ENCODE results near the gene CDK18. TPM values are rescaled to one million over a fixed set of nuclear protein-coding genes. Genes with fewer than 3 reads are reported as not detected.

The CDK18 gene
- total RNA-seq, 1 experiment from 2014 or later = 38.5 TPM

DNA sequence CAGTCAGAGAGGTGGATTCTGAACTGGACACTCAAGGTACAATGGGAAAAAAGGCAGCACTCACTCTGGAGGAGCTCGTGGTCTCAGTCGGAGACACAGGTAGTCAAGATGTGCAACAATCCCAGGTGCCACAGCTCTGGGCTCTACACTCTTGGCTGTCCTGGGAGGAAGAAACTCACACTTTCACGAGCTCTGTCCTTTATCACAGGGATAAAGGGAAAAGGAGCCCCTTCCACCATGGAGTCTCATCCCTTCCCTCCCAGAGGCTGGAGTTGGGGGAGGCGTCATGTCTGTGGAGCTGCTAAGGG, 20.3 kb downstream of the CDK18 start:
- Histone ChIP-seq H3K56ac (ENCODE audit: insufficient read length, low read depth, low read length) (no peak overlapping the region), H4K20me1 (ENCODE audit: control insufficient read depth, insufficient read depth, insufficient read length) (no peaks in the 10 kb centered on the region), H3K9me3 (ENCODE audit: control insufficient read depth, low read depth, low read length) (no peaks in the 10 kb centered on the region), H3K18ac (ENCODE audit: insufficient read length, low read depth, low read length) (no peak overlapping the region), H2BK120ac (ENCODE audit: low read depth, low read length, poor library complexity, severe bottlenecking) (no peak overlapping the region), H3K4ac (ENCODE audit: low read depth, low read length) (no peak overlapping the region), H3K14ac (ENCODE audit: insufficient read depth, low read length) (no peak overlapping the region), H3K9ac (ENCODE audit: extremely low read depth, insufficient read length, low read length) (no peak overlapping the region), H3K23me2 (ENCODE audit: insufficient read length, low read depth, low read length, poor library complexity, severe bottlenecking) (no peaks in the 10 kb centered on the region), H4K91ac (ENCODE audit: insufficient read length, low read depth, low read length) (no peak overlapping the region), H2BK12ac (ENCODE audit: insufficient read length, low read depth, low read length) (no peak overlapping the region), H3K79me2 (ENCODE audit: insufficient read depth, low read length) (no peaks in the 10 kb centered on the region), H2BK5ac (ENCODE audit: insufficient read length, low read length) (no peak overlapping the region), H2AK5ac (ENCODE audit: insufficient read length, low read length) (no peak overlapping the region), H2BK15ac (ENCODE audit: low read depth, low read length) (no peak overlapping the region), H3K4me2 (ENCODE audit: insufficient read depth, insufficient read length, low read length) (no peak overlapping the region), H3T11ph (ENCODE audit: low read length) (no peak overlapping the region), H3K27me3 (ENCODE audit: insufficient read depth, low read length) (no peaks in the 10 kb centered on the region), H4K5ac (ENCODE audit: insufficient read length, low read depth, low read length) (no peak overlapping the region), H3K23ac (ENCODE audit: insufficient read length, low read depth, low read length) (no peak overlapping the region), H2BK20ac (ENCODE audit: low read depth, low read length, poor library complexity, severe bottlenecking) (no peak overlapping the region), H4K8ac (replicated peaks; ENCODE audit: insufficient read length, low read depth, low read length) (no peak overlapping the region), H3K79me1 (ENCODE audit: insufficient read depth, low read depth, low read length, poor library complexity, severe bottlenecking) (no peaks in the 10 kb centered on the region), H2AFZ (ENCODE audit: low read length) (no peak overlapping the region), H3K27ac (ENCODE audit: insufficient read length, low read depth, low read length) (no peak overlapping the region), H3K4me1 (ENCODE audit: insufficient read depth, low read length) (peaks cover 1% of the 10 kb centered on the region; the same call in 1 of the 2 replicates)
- DNase-seq = no peak
- Mint-ChIP-seq H3K4me3 (no peak overlapping the region), H3K27me3 (ENCODE audit: low read depth) (no peaks in the 10 kb centered on the region; the same call in 1 of the 2 replicates), H3K4me1 (peaks cover 22 to 40% of the 10 kb centered on the region in 2 experiments), H3K36me3 (ENCODE audit: insufficient read depth in 1 of 3, low read depth in 3 of 3) (peaks cover 11 to 43% (median 24%) of the 10 kb centered on the region in 3 experiments; a peak in 6 of 7 replicates), H3K27ac (no peak overlapping the region), H3K9me3 (no peaks in the 10 kb centered on the region)
- no CpG with 5 or more reads among the region's 4 CpGs for WGBS (ENCODE audit: extremely low coverage, insufficient read length, low lambda C conversion rate)
- TF ChIP-seq, protein P1, sequence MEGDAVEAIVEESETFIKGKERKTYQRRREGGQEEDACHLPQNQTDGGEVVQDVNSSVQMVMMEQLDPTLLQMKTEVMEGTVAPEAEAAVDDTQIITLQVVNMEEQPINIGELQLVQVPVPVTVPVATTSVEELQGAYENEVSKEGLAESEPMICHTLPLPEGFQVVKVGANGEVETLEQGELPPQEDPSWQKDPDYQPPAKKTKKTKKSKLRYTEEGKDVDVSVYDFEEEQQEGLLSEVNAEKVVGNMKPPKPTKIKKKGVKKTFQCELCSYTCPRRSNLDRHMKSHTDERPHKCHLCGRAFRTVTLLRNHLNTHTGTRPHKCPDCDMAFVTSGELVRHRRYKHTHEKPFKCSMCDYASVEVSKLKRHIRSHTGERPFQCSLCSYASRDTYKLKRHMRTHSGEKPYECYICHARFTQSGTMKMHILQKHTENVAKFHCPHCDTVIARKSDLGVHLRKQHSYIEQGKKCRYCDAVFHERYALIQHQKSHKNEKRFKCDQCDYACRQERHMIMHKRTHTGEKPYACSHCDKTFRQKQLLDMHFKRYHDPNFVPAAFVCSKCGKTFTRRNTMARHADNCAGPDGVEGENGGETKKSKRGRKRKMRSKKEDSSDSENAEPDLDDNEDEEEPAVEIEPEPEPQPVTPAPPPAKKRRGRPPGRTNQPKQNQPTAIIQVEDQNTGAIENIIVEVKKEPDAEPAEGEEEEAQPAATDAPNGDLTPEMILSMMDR (conservative IDR thresholded peaks at IDR 0.05) = no peak
